ENCODE measurements around the gene GBA2.

Gene GBA2

DNA sequence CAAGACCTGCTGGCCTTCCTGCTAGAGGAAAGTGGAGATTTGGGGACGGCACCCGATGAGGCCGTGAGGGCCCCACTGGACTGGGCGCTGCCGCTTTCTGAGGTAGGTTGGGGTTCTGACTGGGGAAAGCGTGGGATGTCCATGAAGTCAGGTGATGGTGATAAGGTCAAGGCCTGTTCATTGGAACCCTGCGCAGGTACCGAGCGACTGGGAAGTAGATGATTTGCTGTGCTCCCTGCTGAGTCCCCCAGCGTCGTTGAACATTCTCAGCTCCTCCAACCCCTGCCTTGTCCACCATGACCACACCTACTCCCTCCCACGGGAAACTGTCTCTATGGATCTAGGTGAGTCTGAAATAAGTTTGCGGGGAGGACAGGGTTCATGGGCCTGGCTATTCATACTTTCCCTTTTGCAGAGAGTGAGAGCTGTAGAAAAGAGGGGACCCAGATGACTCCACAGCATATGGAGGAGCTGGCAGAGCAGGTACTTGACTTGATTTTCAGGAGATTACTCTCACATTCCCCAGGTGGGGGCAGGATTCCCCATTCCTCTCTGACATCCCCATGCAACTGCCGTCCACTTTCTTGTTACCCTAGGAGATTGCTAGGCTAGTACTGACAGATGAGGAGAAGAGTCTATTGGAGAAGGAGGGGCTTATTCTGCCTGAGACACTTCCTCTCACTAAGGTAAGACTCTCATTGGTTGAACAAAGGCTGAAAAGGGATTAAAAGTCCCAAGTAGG is 16.1 kb downstream of the GBA2 start:
- TF ChIP-seq, protein P1, sequence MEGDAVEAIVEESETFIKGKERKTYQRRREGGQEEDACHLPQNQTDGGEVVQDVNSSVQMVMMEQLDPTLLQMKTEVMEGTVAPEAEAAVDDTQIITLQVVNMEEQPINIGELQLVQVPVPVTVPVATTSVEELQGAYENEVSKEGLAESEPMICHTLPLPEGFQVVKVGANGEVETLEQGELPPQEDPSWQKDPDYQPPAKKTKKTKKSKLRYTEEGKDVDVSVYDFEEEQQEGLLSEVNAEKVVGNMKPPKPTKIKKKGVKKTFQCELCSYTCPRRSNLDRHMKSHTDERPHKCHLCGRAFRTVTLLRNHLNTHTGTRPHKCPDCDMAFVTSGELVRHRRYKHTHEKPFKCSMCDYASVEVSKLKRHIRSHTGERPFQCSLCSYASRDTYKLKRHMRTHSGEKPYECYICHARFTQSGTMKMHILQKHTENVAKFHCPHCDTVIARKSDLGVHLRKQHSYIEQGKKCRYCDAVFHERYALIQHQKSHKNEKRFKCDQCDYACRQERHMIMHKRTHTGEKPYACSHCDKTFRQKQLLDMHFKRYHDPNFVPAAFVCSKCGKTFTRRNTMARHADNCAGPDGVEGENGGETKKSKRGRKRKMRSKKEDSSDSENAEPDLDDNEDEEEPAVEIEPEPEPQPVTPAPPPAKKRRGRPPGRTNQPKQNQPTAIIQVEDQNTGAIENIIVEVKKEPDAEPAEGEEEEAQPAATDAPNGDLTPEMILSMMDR (IDR thresholded peaks at IDR 0.05; ENCODE audit: control extremely low read depth, extremely low read depth, low read depth, missing control alignments): peak; percentile 7
- ChIA-PET POLR2A (interaction anchor here (0.7 to 2.5 kb wide), 11 partner anchors 9 to 129 kb away, joined by 3 to 20 read pairs (median 4); partner anchors contain the start of genes GBA2, RGP1 and TMEM8B), CTCF (interaction anchor here (0.6 to 11.0 kb wide), 18 partner anchors 11 to 133 kb away, joined by 3 to 134 read pairs (median 6); partner anchors contain the start of genes GBA2, RGP1, SPAG8 and TESK1)
- peak; percentile 56 for DNase-seq (ENCODE audit: extremely low spot score)

DNA sequence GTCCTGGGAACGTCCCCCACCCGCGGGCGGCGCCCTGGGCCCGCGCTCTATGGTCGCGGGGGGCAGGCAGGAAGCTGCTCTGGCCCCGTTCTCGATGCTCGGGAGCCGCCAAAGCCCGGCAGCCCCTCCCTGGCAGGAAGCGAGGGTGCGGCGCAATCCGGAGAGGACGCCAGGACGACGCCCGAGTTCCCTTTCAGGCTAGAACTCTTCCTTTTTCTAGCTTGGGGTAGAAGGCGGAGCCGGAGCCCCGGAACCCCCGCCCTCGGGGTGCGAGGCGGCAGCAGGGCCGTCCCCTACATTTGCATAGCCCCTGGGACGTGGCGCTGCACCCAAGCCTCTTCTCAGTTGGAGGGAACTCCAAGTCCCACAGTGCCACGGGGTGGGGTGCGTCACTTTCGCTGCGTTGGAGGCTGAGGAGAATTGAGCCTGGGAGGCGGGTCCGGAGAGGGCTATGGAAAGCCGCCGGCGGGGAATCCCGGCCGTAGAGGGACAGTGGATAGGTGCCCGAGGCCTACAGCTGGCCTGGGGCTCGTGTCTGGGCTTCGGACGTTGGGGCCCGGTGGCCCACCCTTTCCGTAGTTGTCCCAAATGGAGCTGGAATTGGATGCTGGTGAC is 16.7 kb downstream of the GBA2 start, which contains the start of the genes CREB3 and TLN1:
Gene CREB3 (plus strand): TSS at position 482 of the 615 bp plus-strand sequence. CDS start 107 bp downstream, at position 589.
Gene TLN1 (minus strand): TSS at position 11 of the 615 bp plus-strand sequence. CDS start 6,501 bp downstream, outside the sequence.
- peak; percentile 97 for DNase-seq (ENCODE audit: extremely low spot score)
- CTCF ChIA-PET: interaction anchor here (0.6 to 11.0 kb wide), 22 partner anchors 12 to 132 kb away, joined by 3 to 134 read pairs (median 6); partner anchors contain the start of genes GBA2, RGP1, SPAG8 and TESK1
- POLR2A ChIA-PET: interaction anchor here (0.7 to 2.5 kb wide), 13 partner anchors 9 to 129 kb away, joined by 3 to 20 read pairs (median 4); partner anchors contain the start of genes GBA2, HINT2, RGP1 and SIT1
- TF ChIP-seq, protein P1 (IDR thresholded peaks at IDR 0.05; ENCODE audit: control extremely low read depth, extremely low read depth, low read depth, missing control alignments): peak; percentile 47

- ChIA-PET CTCF (interaction anchor here (0.9 to 11.0 kb wide), 16 partner anchors 12 to 132 kb away, joined by 3 to 134 read pairs (median 6); partner anchors contain the start of genes GBA2, RGP1, SPAG8 and TESK1), POLR2A (interaction anchor here (0.9 to 2.5 kb wide), 13 partner anchors 10 to 128 kb away, joined by 3 to 20 read pairs (median 4); partner anchors contain the start of genes GBA2, HINT2, RGP1 and SIT1)
- TF ChIP-seq, protein P1 (IDR thresholded peaks at IDR 0.05; ENCODE audit: control extremely low read depth, extremely low read depth, low read depth, missing control alignments): no peak
- no peak for DNase-seq (ENCODE audit: extremely low spot score)
These were observed 17.4 kb downstream of the GBA2 start for GRCh38 chr9:35731415-35732184.

DNA sequence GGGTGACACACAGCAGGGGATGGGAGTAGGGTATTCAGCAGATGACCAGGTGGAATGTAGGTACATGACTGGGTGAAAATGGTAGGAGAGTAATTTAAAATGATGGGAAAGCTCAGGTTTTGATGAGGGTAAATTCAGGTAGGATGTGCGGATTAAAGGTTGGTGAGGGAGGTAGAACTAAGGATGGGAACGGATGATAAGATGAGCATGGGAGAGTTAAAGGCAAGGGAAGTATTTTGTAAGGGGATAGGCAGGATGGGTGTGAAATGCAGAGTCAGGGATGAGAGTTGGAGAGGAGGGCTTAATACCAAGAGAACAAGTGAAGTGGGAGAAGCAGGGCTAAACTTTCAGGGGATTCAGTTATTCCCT is 18.6 kb downstream of the GBA2 start:
- no peak for DNase-seq (ENCODE audit: extremely low spot score)
- TF ChIP-seq, protein P1 (IDR thresholded peaks at IDR 0.05; ENCODE audit: control extremely low read depth, extremely low read depth, low read depth, missing control alignments): no peak
- ChIA-PET POLR2A (interaction anchor here (0.5 to 2.5 kb wide), 6 partner anchors 9 to 70 kb away, joined by 3 to 20 read pairs (median 4); partner anchors contain the start of genes GBA2 and RGP1), CTCF (interaction anchor here (0.7 to 11.0 kb wide), 13 partner anchors 10 to 126 kb away, joined by 3 to 134 read pairs (median 7); partner anchors contain the start of genes GBA2, RGP1 and TESK1)

DNA sequence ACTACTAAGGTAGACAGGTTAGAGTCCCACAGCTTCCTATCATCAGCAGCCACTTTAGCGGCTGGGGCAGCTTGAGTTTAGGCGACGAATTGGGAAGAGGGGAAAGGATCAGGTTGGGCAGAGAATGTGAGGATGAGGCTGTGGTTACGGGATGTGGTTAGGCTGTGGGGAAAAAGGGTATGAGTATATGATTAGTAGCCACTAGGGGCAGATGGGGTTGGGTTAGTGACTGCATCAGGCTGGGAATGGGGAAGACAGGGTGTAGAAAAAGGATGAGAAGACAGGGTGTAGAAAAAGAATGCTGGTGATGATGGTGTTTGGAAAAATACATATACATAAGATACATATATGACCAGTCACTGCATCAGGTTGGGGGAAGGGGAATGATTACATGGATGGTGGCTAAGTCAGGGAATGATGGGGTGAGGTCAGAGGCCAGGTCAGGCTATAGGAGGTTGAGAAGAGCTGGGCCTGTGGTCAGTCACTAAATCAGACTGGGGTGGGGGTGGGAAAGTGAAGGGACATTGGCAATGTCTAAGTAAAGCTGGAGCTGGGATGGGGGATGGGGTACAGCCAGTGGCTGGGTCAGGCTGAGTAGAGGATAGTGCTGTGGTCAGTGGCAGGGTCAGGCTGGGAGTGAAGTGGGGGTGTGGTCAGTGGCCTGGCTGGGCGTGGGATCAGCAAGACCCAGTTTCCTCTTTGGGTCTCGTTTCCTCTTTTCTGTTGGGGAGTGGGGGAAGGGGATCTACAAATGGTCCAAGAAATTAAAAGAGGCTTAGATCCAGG is 19.1 kb downstream of the GBA2 start:
- TF ChIP-seq, protein P1 (IDR thresholded peaks at IDR 0.05; ENCODE audit: control extremely low read depth, extremely low read depth, low read depth, missing control alignments): peak; percentile 17
- CTCF ChIA-PET: interaction anchor here (0.7 to 11.0 kb wide), 16 partner anchors 9 to 130 kb away, joined by 3 to 134 read pairs (median 10); partner anchors contain the start of genes GBA2, RGP1, TESK1 and TPM2
- POLR2A ChIA-PET: interaction anchor here (0.5 to 2.5 kb wide), 6 partner anchors 9 to 69 kb away, joined by 3 to 20 read pairs (median 4); partner anchors contain the start of genes GBA2 and RGP1
- no peak for DNase-seq (ENCODE audit: extremely low spot score)
